CD4-positive, alpha-beta T cell treated with Interleukin-4 for 4 hours (primary cell): ENCODE results near the gene TNRC6A.
"Not testable (repeated sequence)": the region's sequence is repeated elsewhere in the genome, so short reads cannot be mapped to it uniquely, and the experiment has no call there.

Source experiments
- DNase-seq: peaks from one replicate; pipeline ENCODE4 v3.0.0-alpha.2; 2020

Gene TNRC6A

DNA sequence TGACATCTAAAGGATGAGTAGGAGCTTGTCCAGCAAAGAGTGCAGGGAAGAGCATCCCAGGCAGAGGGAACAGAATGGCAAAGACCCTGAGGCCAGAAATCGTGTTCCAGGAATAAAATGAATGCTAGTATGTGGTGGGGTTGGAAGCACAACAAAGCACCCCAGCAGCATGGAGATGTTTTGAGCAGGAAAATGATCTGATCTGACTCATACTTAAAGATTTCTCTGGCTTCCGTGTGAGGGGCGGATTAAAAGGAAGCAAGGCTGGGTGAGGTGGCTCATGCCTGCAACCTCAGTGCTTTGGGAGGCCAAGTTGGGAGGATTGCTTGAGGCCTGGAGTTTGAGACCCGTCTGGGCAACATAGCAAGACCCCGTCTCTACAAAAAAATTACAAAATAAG, 118.6 kb downstream of the TNRC6A start:
- DNase-seq = no peak

DNA sequence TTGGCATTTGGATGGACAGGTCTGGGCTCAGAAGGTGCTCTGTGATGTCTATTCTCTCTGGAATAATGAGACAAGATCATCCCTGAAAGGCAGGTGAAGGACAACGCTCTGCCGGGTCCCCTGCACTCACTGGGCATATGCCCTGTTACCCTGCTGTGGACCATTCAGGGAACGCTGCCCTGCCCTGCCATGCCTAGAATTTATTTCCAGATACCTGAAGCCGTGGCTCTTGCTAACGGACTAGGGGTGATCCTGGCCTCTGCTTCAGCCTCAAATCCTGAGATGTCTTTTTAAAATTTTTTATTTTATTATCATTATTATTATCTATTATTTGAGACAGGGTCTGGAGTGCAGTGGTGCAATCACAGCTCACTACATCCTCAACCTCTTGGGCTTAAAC, 120.2 kb downstream of the TNRC6A start:
- DNase-seq = no peak

DNA sequence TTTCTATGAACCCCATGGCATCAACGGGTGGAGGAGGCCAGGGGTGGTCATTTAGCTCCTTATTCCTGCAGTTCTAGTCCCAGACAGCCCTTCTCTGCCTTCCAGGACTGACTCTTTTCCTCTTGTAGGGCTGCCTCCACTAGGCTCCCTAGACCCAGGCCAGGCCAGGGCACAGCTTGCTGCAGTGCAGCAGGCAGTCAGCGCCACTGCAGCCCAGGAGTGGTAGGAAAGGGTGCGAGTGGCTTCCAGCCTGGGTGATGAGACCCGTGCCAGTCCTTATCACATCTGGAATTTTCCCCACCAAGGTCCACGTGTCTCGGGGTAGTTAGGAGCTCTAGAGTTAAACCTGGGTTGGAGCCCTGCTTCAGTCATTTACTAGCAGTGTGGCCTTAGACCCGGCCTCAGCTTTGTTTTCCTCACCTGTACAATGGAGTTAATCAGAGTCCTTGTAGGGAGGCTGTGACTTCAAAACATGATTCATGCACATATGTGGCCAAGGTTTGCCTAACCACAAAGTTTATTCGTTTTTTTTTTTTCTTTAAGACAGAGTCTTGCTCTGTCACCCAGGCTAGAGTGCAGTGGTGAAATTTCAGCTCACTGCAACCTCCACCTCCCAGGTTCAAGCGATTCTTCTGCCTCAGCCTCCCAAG, 121.0 kb downstream of the TNRC6A start:
- no peak for DNase-seq

DNA sequence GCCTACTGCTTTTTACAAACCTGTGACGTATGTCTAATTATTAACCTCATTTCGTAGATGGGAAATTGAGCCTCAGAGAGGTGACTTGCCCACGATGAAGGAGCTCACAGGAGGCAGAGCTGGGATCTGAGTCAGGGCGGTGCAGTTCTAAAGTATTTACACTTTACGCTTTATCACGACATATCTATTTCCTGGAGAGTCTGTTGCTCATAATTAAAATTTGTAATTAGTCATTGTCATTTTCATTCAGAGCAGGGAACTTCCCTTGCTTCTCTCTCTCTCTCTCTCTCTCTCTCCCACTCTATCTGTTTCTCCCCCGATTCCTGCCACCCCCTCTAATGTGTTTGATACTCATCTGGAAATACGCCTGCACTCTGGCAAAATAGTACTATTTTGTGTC, 122.2 kb downstream of the TNRC6A start:
- DNase-seq = no peak

DNA sequence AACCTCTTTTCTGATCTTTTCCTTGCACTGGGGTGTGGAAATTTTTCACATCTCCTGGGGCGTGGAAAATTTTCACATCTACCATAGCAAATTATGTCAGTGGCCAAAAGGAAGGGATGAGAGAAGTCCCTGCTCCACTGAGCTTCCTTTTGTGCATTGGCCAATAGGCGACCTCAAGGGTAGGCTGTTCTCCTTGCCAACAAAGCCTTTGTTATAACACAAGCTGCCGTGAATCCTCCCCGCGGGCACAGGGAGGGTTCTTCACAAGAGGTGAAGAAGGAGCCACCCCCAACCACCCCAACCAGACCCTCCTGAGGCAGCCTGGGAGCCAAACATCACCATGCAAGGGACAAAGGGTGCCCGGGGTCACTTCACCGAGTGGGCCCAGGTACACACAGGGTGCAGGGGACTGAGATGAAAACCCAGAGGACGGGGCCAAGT, 122.8 kb downstream of the TNRC6A start:
- DNase-seq = no peak

DNA sequence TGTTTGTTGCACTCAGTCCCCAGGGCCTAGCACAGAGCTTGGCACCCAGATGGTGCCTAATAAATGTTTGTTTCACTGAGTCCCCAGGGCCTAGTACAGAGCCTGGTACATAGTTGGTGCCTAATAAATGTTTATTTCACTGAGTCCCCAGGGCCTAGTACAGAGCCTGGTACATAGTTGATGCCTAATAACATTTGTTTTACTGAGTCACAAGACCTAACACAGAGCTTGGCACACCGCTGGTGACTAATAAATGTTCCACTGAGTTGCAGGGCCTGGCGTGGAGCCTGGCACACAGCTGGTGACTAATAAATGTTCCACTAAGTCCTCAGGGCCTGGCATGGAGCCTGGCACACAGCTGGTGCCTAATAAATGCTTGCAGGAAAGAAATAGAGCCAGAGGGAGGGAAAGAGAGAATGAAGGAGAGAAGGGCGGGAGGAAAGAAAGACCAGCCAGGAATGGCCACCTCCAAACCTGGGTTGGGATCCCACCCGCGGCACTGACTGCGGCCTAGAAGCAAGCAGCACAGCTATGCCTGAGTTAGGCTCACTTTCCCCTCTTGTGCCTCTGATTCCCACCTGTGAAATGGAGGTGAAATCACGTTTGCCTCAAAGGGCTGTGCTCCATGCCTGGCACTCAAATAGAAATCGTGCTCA, 123.8 kb downstream of the TNRC6A start:
- DNase-seq = no peak

DNA sequence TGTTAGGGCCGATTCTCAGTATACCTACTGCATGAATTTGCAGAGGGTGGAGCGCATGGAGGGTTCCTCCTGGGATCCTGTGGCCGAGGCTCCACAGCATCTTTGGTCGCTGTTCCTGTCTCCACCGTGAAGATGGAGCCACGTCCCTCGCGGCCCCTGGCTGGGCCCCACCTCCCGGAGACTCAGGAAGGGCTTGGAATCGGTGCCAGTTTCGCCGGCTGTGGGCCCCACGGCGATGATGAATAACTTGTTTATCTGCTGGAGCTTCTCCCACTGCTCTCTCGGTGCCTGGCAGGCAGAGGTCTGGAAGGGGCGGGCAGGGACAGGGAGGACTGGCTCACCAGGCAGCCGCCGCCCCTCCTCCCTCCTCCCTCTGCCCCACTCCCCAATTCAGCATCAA, 124.4 kb downstream of the TNRC6A start:
- DNase-seq = no peak

DNA sequence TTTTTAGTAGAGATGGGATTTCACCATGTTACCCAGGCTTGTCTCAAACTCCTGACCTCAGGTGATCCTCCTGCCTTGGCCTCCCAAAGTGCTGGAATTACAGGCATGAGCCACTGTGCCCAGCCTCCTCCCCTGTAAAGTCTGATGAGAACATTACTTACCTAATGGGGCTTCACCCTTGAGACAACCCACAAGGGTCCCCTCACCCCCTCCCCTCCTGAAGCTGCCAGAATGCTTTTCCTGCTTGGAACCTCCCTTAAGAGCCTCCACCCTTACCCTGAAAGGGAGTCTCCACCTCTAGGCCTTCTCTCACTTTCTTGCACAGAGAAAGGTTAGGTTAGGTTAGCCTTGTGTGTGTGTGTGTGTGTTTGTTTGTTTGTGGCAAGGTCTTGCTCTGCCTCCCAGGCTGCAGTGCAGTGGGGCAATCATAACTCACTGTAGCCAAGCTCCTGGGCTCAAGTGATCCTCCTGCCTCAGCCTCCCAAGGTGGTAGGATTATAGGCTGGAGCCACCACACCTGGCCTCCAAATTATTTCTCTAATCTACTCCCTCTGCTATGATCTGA, 125.2 kb downstream of the TNRC6A start:
- no peak for DNase-seq

DNA sequence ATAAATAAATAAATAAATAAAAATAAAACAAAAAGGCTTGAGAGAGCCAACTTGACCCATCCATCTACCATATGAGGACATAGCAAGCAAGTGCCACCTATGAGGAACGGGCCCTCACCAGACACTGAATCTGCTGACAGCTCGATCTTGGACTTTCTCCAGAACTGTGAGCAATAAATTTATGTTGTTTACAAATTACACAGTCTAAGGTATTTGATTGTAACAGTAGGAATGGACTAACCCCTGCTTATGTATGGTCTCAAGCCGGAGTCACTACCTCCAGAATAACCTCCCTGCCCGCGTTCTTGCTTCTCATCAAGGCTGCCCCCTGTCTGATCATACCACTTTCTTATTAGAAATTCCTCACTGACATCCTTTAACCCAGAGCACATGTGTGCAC, 126.2 kb downstream of the TNRC6A start:
- DNase-seq = no peak

DNA sequence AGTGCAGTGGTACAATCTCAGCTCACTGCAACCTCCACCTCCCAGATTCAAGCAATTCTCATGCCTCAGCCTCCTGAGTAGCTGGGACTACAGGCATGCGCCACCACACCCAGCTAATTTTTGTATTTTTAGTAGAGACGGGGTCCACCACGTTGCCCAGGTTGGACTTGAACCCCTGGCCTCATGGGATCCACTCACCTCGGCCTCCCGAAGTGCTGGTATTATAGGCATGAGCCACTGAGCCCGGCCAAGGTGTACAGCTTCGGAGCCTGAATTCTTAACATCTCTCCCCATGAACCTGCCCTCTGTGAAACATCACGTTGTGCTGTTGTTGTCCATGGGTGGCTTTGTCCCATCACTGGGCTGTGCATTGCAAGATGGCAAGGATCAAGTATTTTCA, 127.4 kb downstream of the TNRC6A start:
- DNase-seq = not testable (repeated sequence)

DNA sequence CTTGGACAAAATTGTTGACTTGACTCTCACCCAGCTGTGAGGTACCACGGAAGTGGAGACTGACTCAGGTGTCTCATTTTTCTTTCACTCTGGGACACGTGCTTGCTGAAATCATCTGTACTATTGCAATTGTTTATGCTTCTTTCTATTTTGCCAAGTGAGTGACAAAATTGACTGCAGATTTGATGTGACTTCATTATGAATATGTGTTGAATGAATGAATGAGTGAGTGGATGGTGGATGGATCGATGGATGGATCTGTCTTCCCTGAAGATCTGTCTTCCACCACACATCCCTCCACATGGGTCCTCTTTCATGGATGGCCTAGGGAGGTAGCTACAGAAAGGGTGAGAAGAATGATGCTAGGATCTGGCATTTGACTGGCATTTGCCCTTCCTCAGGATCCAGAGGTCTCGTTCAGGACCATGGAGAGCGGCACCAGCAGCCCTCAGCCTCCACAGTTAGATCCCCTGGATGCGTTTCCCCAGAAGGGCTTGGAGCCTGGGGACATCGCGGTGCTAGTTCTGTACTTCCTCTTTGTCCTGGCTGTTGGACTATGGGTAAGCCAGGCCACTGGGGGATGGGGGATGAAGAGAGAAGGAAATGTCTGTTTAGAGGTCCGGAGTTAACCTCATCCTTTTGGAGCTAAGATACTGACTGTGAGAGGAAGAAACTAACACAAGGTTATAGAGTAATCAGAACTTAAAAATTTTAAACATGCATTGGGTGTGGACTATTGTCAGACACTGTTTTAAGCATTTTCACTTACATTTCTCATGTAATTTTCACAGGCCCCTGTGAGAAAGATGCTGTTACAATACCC, 129.0 kb downstream of the TNRC6A start:
- no peak for DNase-seq

DNA sequence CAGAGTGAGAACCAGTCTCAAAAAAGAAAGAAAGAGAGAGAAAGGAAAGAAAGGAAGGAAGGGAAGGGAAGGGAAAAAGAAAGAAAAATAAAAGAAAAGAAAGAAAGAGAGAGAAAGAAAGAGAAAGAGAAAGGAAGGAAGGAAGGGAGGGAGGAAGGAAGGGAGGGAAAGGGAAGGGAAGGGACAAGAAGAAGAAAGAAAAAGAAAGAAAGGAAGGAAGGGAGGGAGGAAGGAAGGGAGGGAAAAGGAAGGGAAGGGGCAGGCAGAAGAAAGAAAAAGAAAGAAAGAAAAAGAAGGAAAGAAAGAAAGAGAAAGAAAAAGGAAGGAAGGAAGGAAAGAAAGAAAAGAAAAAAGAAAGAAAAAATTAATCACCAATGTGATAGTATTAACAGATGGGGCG, 132.0 kb downstream of the TNRC6A start:
- no peak for DNase-seq

DNA sequence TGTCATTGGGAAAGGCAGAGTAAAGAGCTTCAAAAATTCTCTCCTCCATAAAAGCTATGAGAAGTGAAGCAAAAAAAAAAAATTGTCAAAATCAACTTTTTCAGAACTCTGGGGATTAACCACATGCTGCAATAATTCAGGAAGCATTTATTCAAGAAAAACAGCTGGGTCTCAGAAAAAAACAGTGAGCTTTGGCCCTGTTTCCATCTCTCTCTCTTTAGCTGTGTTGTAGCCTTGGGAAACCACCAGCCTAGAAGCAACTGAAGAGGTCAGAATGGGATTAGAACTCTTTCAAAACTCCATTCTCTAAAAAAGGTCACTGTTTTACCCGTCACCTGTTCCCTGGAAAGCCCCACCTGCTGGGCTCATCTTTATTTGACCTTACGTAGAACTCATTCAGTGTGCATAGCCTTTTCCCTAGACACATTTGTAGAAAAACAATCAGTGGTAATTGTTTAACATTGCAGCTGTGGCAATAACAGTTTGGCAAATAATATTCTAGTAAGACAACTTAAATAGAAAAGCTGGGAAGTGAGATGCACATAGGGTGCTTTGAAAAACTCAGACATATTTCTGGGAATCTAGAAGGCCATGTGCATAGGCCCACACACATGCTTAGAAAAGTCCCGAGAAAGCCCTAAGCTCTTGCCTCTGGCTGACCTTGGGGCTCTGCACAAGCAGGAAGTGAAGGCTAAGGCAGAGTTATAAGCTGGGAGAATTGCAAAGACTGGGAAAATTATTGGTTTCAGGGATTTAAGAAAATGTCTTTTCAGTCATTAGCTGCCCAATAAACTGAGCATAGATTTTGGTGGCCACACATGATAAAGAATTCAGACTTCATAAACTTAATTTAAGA, 134.4 kb downstream of the TNRC6A start:
- no peak for DNase-seq

DNA sequence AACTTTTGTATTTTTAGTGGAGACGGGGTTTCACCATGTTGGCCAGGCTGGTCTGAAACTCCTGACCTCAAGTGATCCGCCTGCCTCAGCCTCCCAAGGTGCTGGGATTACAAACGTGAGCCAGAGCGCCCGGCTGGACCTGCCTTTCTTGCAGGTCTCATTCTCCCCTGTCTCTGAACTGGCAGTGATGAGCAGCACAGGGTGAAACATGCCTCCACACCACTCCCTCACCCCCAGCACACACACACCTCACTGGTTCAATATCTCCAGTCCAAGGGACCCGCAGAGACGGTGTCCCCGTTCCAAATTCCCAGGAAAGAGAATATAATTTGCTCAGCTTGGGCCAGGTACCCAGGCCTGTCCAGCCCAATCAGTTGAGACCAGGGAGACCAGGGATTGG, 139.6 kb downstream of the TNRC6A start:
- DNase-seq = no peak

DNA sequence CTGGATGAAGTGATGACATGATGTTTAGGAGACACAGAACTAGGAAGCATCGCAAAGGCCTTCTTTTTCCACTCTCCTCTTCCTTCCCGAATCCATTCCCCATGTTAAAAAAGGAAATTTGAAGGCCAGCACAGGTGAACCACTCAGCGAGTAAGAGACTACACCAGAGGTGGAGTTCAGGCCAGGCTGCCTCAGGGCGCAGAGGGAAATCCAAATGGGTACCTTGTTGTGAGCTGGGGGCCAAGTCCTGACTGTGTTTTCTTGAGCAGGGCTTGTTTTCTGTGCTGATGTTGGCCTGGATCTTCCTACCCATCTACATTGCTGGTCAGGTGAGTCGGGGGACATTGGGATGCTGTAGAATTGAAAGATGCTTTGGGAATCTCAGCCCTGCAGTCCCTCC, 142.4 kb downstream of the TNRC6A start:
- DNase-seq = no peak

DNA sequence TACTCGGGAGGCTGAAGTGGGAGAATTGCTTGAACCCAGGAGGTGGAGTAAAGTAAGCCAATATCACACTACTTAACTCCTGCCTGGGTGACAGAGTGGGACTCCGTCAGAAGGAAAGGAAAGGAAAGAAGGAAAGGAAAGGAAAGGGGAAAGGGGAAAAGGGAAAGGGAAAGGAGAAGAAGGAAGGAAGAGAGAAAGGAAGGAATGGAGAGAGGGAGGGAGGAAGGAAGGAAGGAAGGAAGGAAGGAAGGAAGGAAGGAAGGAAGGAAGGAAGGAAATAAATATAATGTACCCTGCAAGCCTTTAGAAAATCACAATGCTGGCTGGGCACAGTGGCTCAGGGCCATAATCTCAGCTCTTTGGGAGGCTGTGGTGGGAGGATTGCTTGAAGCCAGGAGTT, 143.6 kb downstream of the TNRC6A start:
- DNase-seq = no peak

DNA sequence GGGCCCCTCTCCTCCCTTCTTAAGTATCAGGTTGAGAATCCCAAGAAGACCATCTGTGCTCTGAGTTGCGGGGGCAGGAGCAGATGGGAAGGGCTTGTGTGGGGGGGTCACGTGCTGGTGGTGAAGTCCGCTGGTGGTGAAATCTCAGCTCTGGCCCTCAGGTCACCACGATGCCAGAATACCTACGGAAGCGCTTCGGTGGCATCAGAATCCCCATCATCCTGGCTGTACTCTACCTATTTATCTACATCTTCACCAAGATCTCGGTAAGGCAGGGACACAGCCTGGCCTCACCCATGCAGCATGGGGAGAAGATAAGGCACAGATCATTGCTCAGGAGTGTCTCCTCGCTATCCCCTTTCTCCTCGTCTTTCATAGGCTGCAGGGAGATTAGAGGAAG, 146.0 kb downstream of the TNRC6A start:
- DNase-seq = no peak
